ENCODE measurements around the gene PEAK3. TPM values are rescaled to one million over a fixed set of nuclear protein-coding genes. Genes with fewer than 3 reads are reported as not detected.
A peak's percentile ranks its signal among the peaks of the same experiment; 100 is the strongest.

PEAK3 gene
- total RNA-seq, 2 donors from 2014 or later, result 0.27 to 0.80 TPM

DNA sequence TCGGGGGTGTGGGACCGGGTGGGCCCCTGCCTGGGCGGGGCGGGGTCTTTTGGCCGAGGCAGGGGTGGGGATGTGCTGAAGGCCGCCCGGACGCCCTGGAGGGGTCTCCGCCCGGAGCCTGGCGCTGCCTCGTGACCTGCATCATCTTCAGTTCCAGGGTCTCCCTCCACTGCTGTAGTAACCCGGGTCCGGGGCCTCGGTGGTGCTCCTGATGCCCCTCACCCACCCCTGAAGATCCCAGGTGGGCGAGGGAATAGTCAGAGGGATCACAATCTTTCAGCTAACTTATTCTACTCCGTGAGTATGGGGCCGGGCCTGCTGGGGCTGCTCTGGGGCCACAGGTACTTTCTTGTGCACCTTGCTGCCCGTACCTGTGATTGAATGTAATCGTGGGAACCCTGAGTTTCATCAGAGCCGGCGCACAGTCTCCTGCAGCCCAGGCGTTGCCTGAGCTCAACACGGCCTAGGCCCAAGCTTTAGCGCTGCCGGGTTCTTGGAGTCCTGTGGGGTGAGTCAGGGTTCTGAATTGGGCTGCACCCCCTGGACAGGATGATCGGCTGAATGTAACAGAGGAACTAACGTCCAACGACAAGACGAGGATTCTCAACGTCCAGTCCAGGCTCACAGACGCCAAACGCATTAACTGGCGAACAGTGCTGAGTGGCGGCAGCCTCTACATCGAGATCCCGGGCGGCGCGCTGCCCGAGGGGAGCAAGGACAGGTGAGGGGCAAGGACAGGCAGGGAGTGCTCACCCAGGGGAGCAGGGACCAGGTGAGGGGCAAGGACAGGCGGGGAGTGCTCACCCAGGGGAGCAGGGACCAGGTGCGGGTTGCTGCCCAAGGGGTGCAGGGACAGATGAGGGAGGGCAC is 10.5 kb downstream of the PEAK3 start:
- TF ChIP-seq CTCF (IDR thresholded peaks at IDR 0.05) (no peak), POLR2A (IDR thresholded peaks at IDR 0.05) (no peak), POLR2AphosphoS5 (IDR thresholded peaks at IDR 0.05) (no peak)
- peaks cover 19% of the 10 kb centered on the region for H3K4me1 ChIP-seq (replicated peaks)

GRCh38 chr19:2270423-2271233 is 11.3 kb downstream of the PEAK3 start:
- WGBS, result under 1% methylated on average over 82 of the region's 88 CpGs

More for the DNA sequence above, 10.5 kb downstream of the PEAK3 start:
- DNase-seq (ENCODE audit: low spot score), result no peak
- Histone ChIP-seq H3K27ac (peak overlapping the region; percentile 99), H3K9me3 (no peaks in the 10 kb centered on the region), H3K4me3 (peak overlapping the region; percentile 100), H3K27me3 (replicated peaks; ENCODE audit: insufficient read depth) (no peaks in the 10 kb centered on the region), H3K36me3 (peaks cover 0 to 5% of the 10 kb centered on the region in 2 donors)
- WGBS, result 17% methylated on average over 41 of the region's 43 CpGs
- intact Hi-C loops (cut with DNase I), result loop anchor here (2.0 to 5.0 kb wide), 3 partner anchors 35 to 174 kb away; partner anchors contain the start of genes DOT1L, IZUMO4, MOB3A and PLEKHJ1

DNA sequence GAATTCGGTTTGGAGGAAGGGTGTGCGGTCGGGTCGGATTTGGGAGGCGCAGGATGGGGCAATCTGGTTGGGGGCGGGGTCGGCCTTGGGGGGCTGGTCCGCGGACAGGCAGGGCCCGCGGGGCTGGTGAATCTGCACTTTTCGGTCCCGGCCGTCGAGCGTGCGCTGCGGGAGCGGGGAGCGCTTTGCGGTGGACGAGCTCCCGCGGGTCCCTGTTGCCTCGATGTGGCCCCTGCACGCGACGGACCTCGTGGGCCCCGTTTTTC is 11.9 kb downstream of the PEAK3 start:
- no peaks in the 10 kb centered on the region for H3K27me3 ChIP-seq (replicated peaks; ENCODE audit: insufficient read depth)
- peak overlapping the region; percentile 100 for H3K4me3 ChIP-seq
- under 1% methylated on average over 30 of the region's 30 CpGs for WGBS
- H3K36me3 ChIP-seq, result peaks cover 0 to 5% of the 10 kb centered on the region in 2 donors
- no peaks in the 10 kb centered on the region for H3K9me3 ChIP-seq
- peaks cover 19% of the 10 kb centered on the region for H3K4me1 ChIP-seq (replicated peaks)
- TF ChIP-seq CTCF (IDR thresholded peaks at IDR 0.05) (no peak), POLR2AphosphoS5 (IDR thresholded peaks at IDR 0.05) (no peak), POLR2A (IDR thresholded peaks at IDR 0.05) (no peak)
- DNase-seq (ENCODE audit: low spot score), result no peak
- peak overlapping the region; percentile 99 for H3K27ac ChIP-seq
- intact Hi-C loops (cut with DNase I), result loop anchor here (5.0 kb wide), 2 partner anchors 108 to 173 kb away; partner anchors contain the start of genes DOT1L, IZUMO4 and MOB3A

More at GRCh38 chr19:2270423-2271233, 11.3 kb downstream of the PEAK3 start:
- peak; percentile 78 for DNase-seq (ENCODE audit: low spot score)
- intact Hi-C loops (cut with DNase I), result loop anchor here (5.0 kb wide), 2 partner anchors 108 to 173 kb away; partner anchors contain the start of genes DOT1L, IZUMO4 and MOB3A
- Histone ChIP-seq H3K9me3 (no peaks in the 10 kb centered on the region), H3K4me1 (replicated peaks) (peaks cover 19% of the 10 kb centered on the region), H3K27me3 (replicated peaks; ENCODE audit: insufficient read depth) (no peaks in the 10 kb centered on the region), H3K4me3 (peak overlapping the region; percentile 100), H3K36me3 (peaks cover 0 to 5% of the 10 kb centered on the region in 2 donors), H3K27ac (peak overlapping the region; percentile 99)
- TF ChIP-seq CTCF (IDR thresholded peaks at IDR 0.05) (peak in 1 of 4 experiments; percentile 6), POLR2AphosphoS5 (IDR thresholded peaks at IDR 0.05) (peak; percentile 80), POLR2A (IDR thresholded peaks at IDR 0.05) (peak; percentile 79)

DNA sequence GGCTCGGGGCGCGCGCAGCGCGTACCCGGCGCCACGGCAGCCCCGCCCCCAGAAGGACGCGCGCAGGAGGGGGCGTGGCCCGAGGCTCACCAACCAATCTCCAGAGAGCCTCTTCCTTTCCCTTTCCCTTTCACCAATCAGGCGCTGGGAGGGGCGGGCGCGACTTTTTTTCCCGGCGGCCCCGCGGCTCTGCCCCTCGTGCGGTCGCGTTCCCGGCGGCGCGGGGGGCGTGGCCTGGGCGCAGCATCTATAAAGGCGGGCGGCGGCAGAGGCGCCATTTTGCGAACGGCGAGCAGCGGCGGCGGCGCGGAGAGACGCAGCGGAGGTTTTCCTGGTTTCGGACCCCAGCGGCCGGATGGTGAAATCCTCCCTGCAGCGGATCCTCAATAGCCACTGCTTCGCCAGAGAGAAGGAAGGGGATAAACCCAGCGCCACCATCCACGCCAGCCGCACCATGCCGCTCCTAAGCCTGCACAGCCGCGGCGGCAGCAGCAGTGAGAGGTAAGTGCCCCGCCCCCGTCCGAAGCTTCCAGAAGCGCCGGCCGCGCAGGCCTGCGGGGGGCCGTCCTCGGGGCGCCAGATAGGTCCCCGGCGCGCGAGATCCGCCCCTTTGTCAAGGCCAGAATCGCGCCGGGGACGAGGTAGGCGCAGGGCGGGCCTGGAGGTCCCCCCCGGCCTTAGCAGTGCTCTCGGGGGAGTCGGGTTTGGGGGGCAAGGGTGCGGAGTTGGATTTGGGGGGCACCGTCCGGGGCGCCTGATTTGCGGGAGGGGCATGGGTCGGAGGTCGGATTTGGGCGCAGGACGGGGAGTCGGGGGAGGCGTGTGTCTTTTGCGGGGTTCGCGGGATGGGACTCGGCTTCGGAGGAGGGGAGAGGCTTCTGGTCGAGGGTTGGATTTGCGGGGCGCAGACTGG is 12.5 kb downstream of the PEAK3 start:
- WGBS, result under 1% methylated on average over 63 of the region's 103 CpGs
- DNase-seq (ENCODE audit: low spot score), result peak; percentile 97
- intact Hi-C loops (cut with DNase I), result loop anchor here (5.0 kb wide), 2 partner anchors 107 to 172 kb away; partner anchors contain the start of genes DOT1L, IZUMO4 and MOB3A
- TF ChIP-seq CTCF (IDR thresholded peaks at IDR 0.05), result peak in 3 of 4 experiments; percentile 17 to 71 (median 53)
- TF ChIP-seq POLR2AphosphoS5 (IDR thresholded peaks at IDR 0.05), result peak; percentile 97
- peak; percentile 100 for TF ChIP-seq POLR2A (IDR thresholded peaks at IDR 0.05)
- peak overlapping the region; percentile 99 for H3K27ac ChIP-seq
- no peaks in the 10 kb centered on the region for H3K9me3 ChIP-seq
- H3K27me3 ChIP-seq (replicated peaks; ENCODE audit: insufficient read depth), result no peaks in the 10 kb centered on the region
- peaks cover 19% of the 10 kb centered on the region for H3K4me1 ChIP-seq (replicated peaks)
- H3K36me3 ChIP-seq, result peaks cover 0 to 5% of the 10 kb centered on the region in 2 donors
- peak overlapping the region; percentile 100 for H3K4me3 ChIP-seq
